ENCODE data around the gene ZNF600. TPM values are rescaled to one million over a fixed set of nuclear protein-coding genes. Genes with fewer than 3 reads are reported as not detected.
A peak's percentile ranks its signal among the peaks of the same experiment; 100 is the strongest.

Gene ZNF600
- total and polyA plus RNA-seq, 9 of the 15 experiments (the other 6 are each of a cell fraction or from before 2014, with no cell fraction given), result 5.7 to 21.5 (median 17.6) TPM

- no TSS peak for BruUV-seq (replicated peaks)
- H4K20me1 ChIP-seq (replicated peaks; ENCODE audit: control insufficient read depth, insufficient read depth, low read length), result no peaks in the 10 kb centered on the region
- FAIRE-seq, result peak; percentile 89
- TF ChIP-seq, protein P1, sequence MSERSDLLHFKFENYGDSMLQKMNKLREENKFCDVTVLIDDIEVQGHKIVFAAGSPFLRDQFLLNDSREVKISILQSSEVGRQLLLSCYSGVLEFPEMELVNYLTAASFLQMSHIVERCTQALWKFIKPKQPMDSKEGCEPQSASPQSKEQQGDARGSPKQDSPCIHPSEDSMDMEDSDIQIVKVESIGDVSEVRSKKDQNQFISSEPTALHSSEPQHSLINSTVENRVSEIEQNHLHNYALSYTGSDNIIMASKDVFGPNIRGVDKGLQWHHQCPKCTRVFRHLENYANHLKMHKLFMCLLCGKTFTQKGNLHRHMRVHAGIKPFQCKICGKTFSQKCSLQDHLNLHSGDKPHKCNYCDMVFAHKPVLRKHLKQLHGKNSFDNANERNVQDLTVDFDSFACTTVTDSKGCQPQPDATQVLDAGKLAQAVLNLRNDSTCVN (CRISPR knock-in tag; IDR thresholded peaks at IDR 0.05), result no peak
- TF ChIP-seq ETS1 (conservative IDR thresholded peaks at IDR 0.05; ENCODE audit: control insufficient read depth, low read depth, low read length) (no peak), U2AF1 (optimal IDR thresholded peaks at IDR 0.05; ENCODE audit: low read depth, low read length) (no peak), SMAD4 (CRISPR knock-in tag; conservative IDR thresholded peaks at IDR 0.05) (no peak), SMC3 (conservative IDR thresholded peaks at IDR 0.05; ENCODE audit: insufficient read depth, low read depth, low read length) (peak; percentile 77), POLR2AphosphoS2 (IDR thresholded peaks at IDR 0.05; ENCODE audit: low read length) (no peak), CUX1 (CRISPR knock-in tag; IDR thresholded peaks at IDR 0.05) (no peak), CBFA2T2 (conservative IDR thresholded peaks at IDR 0.05) (no peak)
- TF ChIP-seq, protein P2, sequence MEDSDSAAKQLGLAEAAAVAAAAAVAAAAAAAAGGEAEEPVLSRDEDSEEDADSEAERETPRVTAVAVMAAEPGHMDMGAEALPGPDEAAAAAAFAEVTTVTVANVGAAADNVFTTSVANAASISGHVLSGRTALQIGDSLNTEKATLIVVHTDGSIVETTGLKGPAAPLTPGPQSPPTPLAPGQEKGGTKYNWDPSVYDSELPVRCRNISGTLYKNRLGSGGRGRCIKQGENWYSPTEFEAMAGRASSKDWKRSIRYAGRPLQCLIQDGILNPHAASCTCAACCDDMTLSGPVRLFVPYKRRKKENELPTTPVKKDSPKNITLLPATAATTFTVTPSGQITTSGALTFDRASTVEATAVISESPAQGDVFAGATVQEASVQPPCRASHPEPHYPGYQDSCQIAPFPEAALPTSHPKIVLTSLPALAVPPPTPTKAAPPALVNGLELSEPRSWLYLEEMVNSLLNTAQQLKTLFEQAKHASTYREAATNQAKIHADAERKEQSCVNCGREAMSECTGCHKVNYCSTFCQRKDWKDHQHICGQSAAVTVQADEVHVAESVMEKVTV (CRISPR knock-in tag; IDR thresholded peaks at IDR 0.05), result 0 out of 2 replicates have a peak, but pooled peaks have one; percentile 27
Observed at GRCh38 chr19:52734893-52735661, 51.5 kb downstream of the ZNF600 start, which contains the start of gene ZNF611. ZNF611 (minus strand) TSS chr19:52735044; CDS start chr19:52715894, 19,150 bp downstream.

More at GRCh38 chr19:52734893-52735661, 51.5 kb downstream of the ZNF600 start, which contains the start of gene ZNF611:
- in situ Hi-C loops (cut with MboI), result no loop called here
- peaks cover 4% of the 10 kb centered on the region; the same call in 1 of the 3 replicates for H3K36me3 ChIP-seq (ENCODE audit: control insufficient read depth, insufficient read depth, low read length)
- no peaks in the 10 kb centered on the region for H3K27me3 ChIP-seq (ENCODE audit: control insufficient read depth in 2 of 2, insufficient read depth in 2 of 2, low read length in 2 of 2)
- POLR2A ChIA-PET, result no interaction called here
- CTCF ChIA-PET (ENCODE audit: low intra/inter-chr PET ratio), result interaction anchor here (0.6 kb wide), 1 partner anchor 97 kb away, joined by 3 read pairs; the partner anchor contains the start of gene ZNF83
- H3K4me2 ChIP-seq (ENCODE audit: insufficient read depth, low read length), result peak within 1 kb of the TSS; percentile 75
- H3K4me1 ChIP-seq (replicated peaks in 1 of 2; ENCODE audit: control insufficient read depth in 2 of 2, insufficient read depth in 2 of 2, low read length in 2 of 2), result peaks cover 2 to 16% of the 10 kb centered on the region in 2 experiments; a peak in 2 of 5 replicates
- peak within 1 kb of the TSS; percentile 90 to 92 for H3K9ac ChIP-seq (ENCODE audit: insufficient read depth in 1 of 2, low read depth in 2 of 2, low read length in 2 of 2)
- ATAC-seq (peak; percentile 99), DNase-seq (ENCODE audit: extremely low read depth in 1 of 4, low spot score in 3 of 4) (peak; percentile 95 to 98 (median 96))
- H3K79me2 ChIP-seq (ENCODE audit: control insufficient read depth, insufficient read depth, low read length), result peaks cover 24% of the 10 kb centered on the region
- H3K9me3 ChIP-seq (replicated peaks; ENCODE audit: control insufficient read depth, insufficient read depth, low read depth, low read length), result peaks cover 5% of the 10 kb centered on the region
- H3K27ac ChIP-seq (ENCODE audit: extremely low read depth, low read depth, low read length), result peak within 1 kb of the TSS; percentile 81
- peak within 1 kb of the TSS; percentile 56 for H3K4me3 ChIP-seq
- H2AFZ ChIP-seq (ENCODE audit: low read depth, low read length), result peak within 1 kb of the TSS; percentile 81
- no peaks in the 10 kb centered on the region for H3K9me1 ChIP-seq (ENCODE audit: control insufficient read depth, insufficient read depth, low read length)
- intact Hi-C loops (cut with micrococcal nuclease), result no loop called here
- 23% methylated on average over 22 of the region's 38 CpGs for WGBS (ENCODE audit: insufficient coverage, low coverage, missing lambda C conversion rate)
